ENCODE results near the gene AKAP13.

AKAP13 gene

GRCh38 chr15:85591622-85592021 is 211.2 kb downstream of the AKAP13 start:
- no peaks in the 10 kb centered on the region for H3K9me3 ChIP-seq (replicated peaks in 1 of 11)
- H4K20me1 ChIP-seq, result peaks cover 0 to 100% (median 91%) of the 10 kb centered on the region in 11 experiments; a peak in 13 of 22 replicates
- H3K27me3 ChIP-seq, result no peaks in the 10 kb centered on the region
- no peak for TF ChIP-seq Cebpa-rat (IDR thresholded peaks at IDR 0.05)
- no peak overlapping the region for H3K27ac ChIP-seq
- peaks cover under 1 to 62% (median 11%) of the 10 kb centered on the region in 10 experiments; a peak in 16 of 20 replicates for H3K4me1 ChIP-seq
- H3K36me3 ChIP-seq, result peaks cover 25 to 100% (median 92%) of the 10 kb centered on the region in 11 experiments
- no peak overlapping the region for H3K4me3 ChIP-seq
- H3K9ac ChIP-seq, result no peak overlapping the region
- H3K4me2 ChIP-seq, result no peak overlapping the region

- no peak for TF ChIP-seq Cebpa-rat (IDR thresholded peaks at IDR 0.05)
- peaks cover 0 to 100% (median 91%) of the 10 kb centered on the region in 11 experiments; a peak in 14 of 22 replicates for H4K20me1 ChIP-seq
- H3K4me1 ChIP-seq, result peaks cover 6 to 62% (median 15%) of the 10 kb centered on the region in 10 experiments
- no peaks in the 10 kb centered on the region for H3K27me3 ChIP-seq
- peaks cover 19 to 100% (median 86%) of the 10 kb centered on the region in 11 experiments for H3K36me3 ChIP-seq
- no peak overlapping the region for H3K27ac ChIP-seq
- no peak overlapping the region for H3K4me2 ChIP-seq
- H3K4me3 ChIP-seq, result no peak overlapping the region
- no peaks in the 10 kb centered on the region for H3K9me3 ChIP-seq (replicated peaks in 1 of 11)
- H3K9ac ChIP-seq, result no peak overlapping the region
Measured at GRCh38 chr15:85592148-85592547, 211.7 kb downstream of the AKAP13 start.

- no peak for TF ChIP-seq Cebpa-rat (IDR thresholded peaks at IDR 0.05)
- H3K36me3 ChIP-seq, result peaks cover 4 to 100% (median 85%) of the 10 kb centered on the region in 11 experiments; a peak in 20 of 22 replicates
Measured at GRCh38 chr15:85593809-85594445, 213.5 kb downstream of the AKAP13 start.

DNA sequence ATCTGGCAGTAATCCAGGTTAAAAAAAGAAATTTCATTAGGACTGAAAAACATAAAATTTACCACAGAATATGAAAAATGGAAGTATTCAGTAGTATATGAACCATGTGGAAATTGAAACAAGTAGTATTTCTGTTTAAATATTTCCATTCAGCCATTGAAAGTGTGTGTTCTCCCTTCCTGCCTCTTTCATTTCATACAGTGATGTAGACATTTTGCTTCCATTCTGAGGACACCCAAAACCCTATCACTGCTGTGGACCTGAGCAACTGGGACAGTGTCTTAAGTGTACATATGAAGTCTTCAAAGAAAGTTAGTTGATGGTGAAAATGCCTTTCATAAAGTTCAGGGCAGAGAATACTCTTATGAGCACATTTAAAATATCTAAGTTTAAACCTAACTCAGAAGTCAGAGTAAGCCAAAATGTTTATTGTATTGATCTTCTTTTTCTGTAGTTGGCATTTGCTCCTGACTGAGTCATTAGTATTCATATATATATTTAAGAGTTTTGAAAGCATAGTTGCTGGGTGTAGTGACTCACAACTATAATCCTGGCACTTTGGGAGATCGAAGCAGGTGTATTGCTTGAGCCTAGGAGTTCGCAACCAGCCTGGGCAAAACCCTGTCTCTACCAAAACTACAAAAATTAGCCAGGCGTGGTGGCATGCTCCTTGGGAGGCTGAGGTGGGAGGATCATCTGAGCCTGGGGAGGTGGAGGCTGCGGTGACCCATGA is 215.6 kb downstream of the AKAP13 start:
- H3K36me3 ChIP-seq, result peaks cover 0 to 98% (median 72%) of the 10 kb centered on the region in 11 experiments; a peak in 20 of 22 replicates
- no peak overlapping the region for H3K27ac ChIP-seq
- H3K9me3 ChIP-seq (replicated peaks in 1 of 11), result no peaks in the 10 kb centered on the region
- no peaks in the 10 kb centered on the region for H3K27me3 ChIP-seq
- no peak overlapping the region for H3K9ac ChIP-seq
- no peak for TF ChIP-seq Cebpa-rat (IDR thresholded peaks at IDR 0.05)
- H3K4me2 ChIP-seq, result peak overlapping the region in 6 of 11 experiments; percentile 36 to 65 (median 49); a peak in 7 of 22 replicates
- no peak overlapping the region for H3K4me3 ChIP-seq
- H3K4me1 ChIP-seq, result peaks cover 17 to 75% (median 25%) of the 10 kb centered on the region in 10 experiments
- H4K20me1 ChIP-seq, result peaks cover 0 to 100% (median 94%) of the 10 kb centered on the region in 11 experiments; a peak in 15 of 22 replicates

More at GRCh38 chr15:85593809-85594445, 213.5 kb downstream of the AKAP13 start:
- Histone ChIP-seq H3K4me1 (peaks cover 17 to 64% (median 21%) of the 10 kb centered on the region in 10 experiments), H3K27me3 (no peaks in the 10 kb centered on the region), H3K27ac (no peak overlapping the region), H4K20me1 (peaks cover 0 to 100% (median 93%) of the 10 kb centered on the region in 11 experiments; a peak in 15 of 22 replicates), H3K9ac (no peak overlapping the region), H3K4me3 (no peak overlapping the region), H3K4me2 (no peak overlapping the region), H3K9me3 (replicated peaks in 1 of 11) (no peaks in the 10 kb centered on the region)

GRCh38 chr15:85597155-85597815 is 216.9 kb downstream of the AKAP13 start:
- Histone ChIP-seq H3K4me3 (no peak overlapping the region), H3K9ac (no peak overlapping the region), H3K4me2 (peak overlapping the region; percentile 27 to 65 (median 52)), H4K20me1 (peaks cover 0 to 100% (median 86%) of the 10 kb centered on the region in 11 experiments; a peak in 15 of 22 replicates), H3K27ac (peak overlapping the region in 1 of 11 experiments; percentile 5; a peak in 1 of 22 replicates), H3K36me3 (peaks cover 2 to 95% (median 64%) of the 10 kb centered on the region in 11 experiments; a peak in 20 of 22 replicates), H3K27me3 (no peaks in the 10 kb centered on the region), H3K4me1 (peaks cover 17 to 74% (median 25%) of the 10 kb centered on the region in 10 experiments), H3K9me3 (replicated peaks in 1 of 11) (no peaks in the 10 kb centered on the region)
- TF ChIP-seq Cebpa-rat (IDR thresholded peaks at IDR 0.05), result no peak

- Histone ChIP-seq H3K4me2 (peak overlapping the region in 3 of 11 experiments; percentile 52 to 56 (median 53); a peak in 4 of 22 replicates), H3K4me3 (no peak overlapping the region), H3K36me3 (peaks cover 11 to 95% (median 64%) of the 10 kb centered on the region in 11 experiments; a peak in 21 of 22 replicates), H3K9me3 (replicated peaks in 1 of 11) (no peaks in the 10 kb centered on the region), H4K20me1 (peaks cover 0 to 100% (median 84%) of the 10 kb centered on the region in 11 experiments; a peak in 15 of 22 replicates), H3K4me1 (peaks cover 17 to 71% (median 25%) of the 10 kb centered on the region in 10 experiments), H3K27ac (no peak overlapping the region), H3K9ac (no peak overlapping the region), H3K27me3 (no peaks in the 10 kb centered on the region)
- TF ChIP-seq Cebpa-rat (IDR thresholded peaks at IDR 0.05), result no peak
Measured at GRCh38 chr15:85598219-85598618, 217.8 kb downstream of the AKAP13 start.

DNA sequence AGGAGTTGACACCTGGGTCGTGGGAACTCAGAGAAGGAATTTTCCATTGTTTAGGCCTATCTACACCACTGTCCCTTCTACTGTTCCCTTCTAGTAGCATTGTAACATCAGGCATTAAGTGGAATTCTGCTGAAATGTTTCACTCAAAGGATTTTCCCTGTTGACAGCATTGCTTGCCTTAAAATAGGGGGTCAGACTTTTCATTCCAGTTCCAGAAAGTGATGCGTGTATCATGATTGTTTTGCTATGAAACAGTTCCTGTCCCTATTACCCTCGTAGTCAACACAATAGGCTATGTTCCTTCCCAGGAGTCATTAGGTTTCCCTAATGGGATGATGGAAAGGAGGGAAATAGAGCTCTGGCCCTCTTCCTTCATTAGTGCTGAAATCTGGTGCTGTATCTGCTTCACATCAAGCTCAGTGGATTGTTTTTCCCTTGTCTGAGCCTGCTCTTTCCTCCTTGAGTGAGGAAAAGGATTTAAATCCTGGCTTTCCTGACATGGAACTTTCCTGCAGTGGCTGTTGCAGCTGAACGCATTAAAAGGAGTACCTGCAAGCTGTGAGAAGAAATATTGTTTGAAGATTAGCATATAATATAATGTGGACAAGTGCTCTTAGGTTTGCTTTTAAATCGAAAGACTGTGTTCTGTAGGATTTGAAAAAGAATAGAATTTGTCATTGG is 218.5 kb downstream of the AKAP13 start:
- TF ChIP-seq Cebpa-rat (IDR thresholded peaks at IDR 0.05), result no peak
- H3K9ac ChIP-seq, result no peak overlapping the region
- peaks cover 16 to 95% (median 66%) of the 10 kb centered on the region in 11 experiments for H3K36me3 ChIP-seq

GRCh38 chr15:85600001-85600400 is 219.6 kb downstream of the AKAP13 start:
- Histone ChIP-seq H3K27me3 (no peaks in the 10 kb centered on the region), H3K36me3 (peaks cover 19 to 95% (median 69%) of the 10 kb centered on the region in 11 experiments)
- no peak for TF ChIP-seq Cebpa-rat (IDR thresholded peaks at IDR 0.05)

More for the DNA sequence above, 218.5 kb downstream of the AKAP13 start:
- H3K27ac ChIP-seq, result no peak overlapping the region
- peaks cover 0 to 100% (median 83%) of the 10 kb centered on the region in 11 experiments; a peak in 15 of 22 replicates for H4K20me1 ChIP-seq
- H3K9me3 ChIP-seq (replicated peaks in 1 of 11), result no peaks in the 10 kb centered on the region
- peak overlapping the region in 1 of 11 experiments; percentile 10; a peak in 1 of 22 replicates for H3K4me2 ChIP-seq
- H3K27me3 ChIP-seq, result no peaks in the 10 kb centered on the region
- H3K4me1 ChIP-seq, result peaks cover 17 to 65% (median 25%) of the 10 kb centered on the region in 10 experiments
- H3K4me3 ChIP-seq, result no peak overlapping the region

More at GRCh38 chr15:85600001-85600400, 219.6 kb downstream of the AKAP13 start:
- Histone ChIP-seq H3K4me1 (peaks cover 17 to 63% (median 25%) of the 10 kb centered on the region in 10 experiments), H4K20me1 (peaks cover 0 to 100% (median 82%) of the 10 kb centered on the region in 11 experiments; a peak in 15 of 22 replicates), H3K4me3 (no peak overlapping the region), H3K27ac (no peak overlapping the region), H3K9me3 (replicated peaks in 1 of 11) (no peaks in the 10 kb centered on the region), H3K9ac (no peak overlapping the region), H3K4me2 (peak overlapping the region in 2 of 11 experiments; percentile 9 to 10; a peak in 1 of 22 replicates)

Data from BLaER1 treated with 17β-estradiol and CSF1 and Interleukin-3, amounts not matched to agents 10 nM and 100 nM (cell line).